SK-N-SH treated with all-trans-retinoic acid at 6 μM for 48 hours (cell line): Measurements from ENCODE around the gene PEX7.

Experiments
- ATAC-seq: fragments of 200-7000 bp; cut with Tn5 transposase; 3 replicates; pipeline ENCODE4 v1.9.1; 2020; ENCODE audit warnings: mild to moderate bottlenecking, moderate library complexity
- ARNTL ChIP-seq: fragments of 450-650 bp; formaldehyde crosslinking; IDR thresholded peaks from 2 replicates; pipeline ENCODE4 v1.5.0; 2020; ENCODE audit warnings: low read depth, mild to moderate bottlenecking, moderate library complexity, borderline replicate concordance
- BACH2 ChIP-seq: fragments of 250-450 bp; sonication (Bioruptor Pico); IDR thresholded peaks from 2 replicates; pipeline ENCODE4 v1.9.0; 2021; ENCODE audit warnings: mild to moderate bottlenecking, borderline replicate concordance
- CSDC2 ChIP-seq: fragments of 250-450 bp; sonication (Bioruptor Pico); IDR thresholded peaks from 2 replicates; pipeline ENCODE4 v1.5.0; 2020; ENCODE audit warnings: mild to moderate bottlenecking, moderate library complexity
- ESRRG ChIP-seq: fragments of 250-450 bp; sonication (Bioruptor Pico); IDR thresholded peaks from 2 replicates; pipeline ENCODE4 v1.6.1; 2021; ENCODE audit warnings: mild to moderate bottlenecking
- GLIS3 ChIP-seq: fragments of 250-450 bp; sonication (Bioruptor Pico); IDR thresholded peaks from 2 replicates; pipeline ENCODE4 v1.5.0; 2020; ENCODE audit warnings: mild to moderate bottlenecking, moderate library complexity
- ISL1 ChIP-seq: fragments of 250-450 bp; sonication (Bioruptor Pico); IDR thresholded peaks from 2 replicates; pipeline ENCODE4 v2.1.2; 2022; ENCODE audit warnings: mild to moderate bottlenecking, moderate library complexity
- OSR1 ChIP-seq: fragments of 250-450 bp; sonication (Bioruptor Pico); IDR thresholded peaks from 2 replicates; pipeline ENCODE4 v1.8.0; 2022; ENCODE audit warnings: moderate library complexity, mild to moderate bottlenecking, inconsistent platforms
- PPARA ChIP-seq: fragments of 250-450 bp; sonication (Bioruptor Pico); IDR thresholded peaks from 2 replicates; pipeline ENCODE4 v1.5.0; 2020; ENCODE audit warnings: mild to moderate bottlenecking, borderline replicate concordance
- RARB ChIP-seq: fragments of 250-450 bp; sonication (Bioruptor Pico); IDR thresholded peaks from 2 replicates; pipeline ENCODE4 v1.8.0; 2021; ENCODE audit warnings: mild to moderate bottlenecking, moderate library complexity
- TCF4 ChIP-seq: fragments of 250-450 bp; sonication (Bioruptor Pico); IDR thresholded peaks from 2 replicates; pipeline ENCODE4 v1.8.0; 2021; ENCODE audit warnings: mild to moderate bottlenecking, moderate library complexity, borderline replicate concordance
- TOX ChIP-seq: fragments of 250-450 bp; sonication (Bioruptor Pico); IDR thresholded peaks from 2 replicates; pipeline ENCODE4 v1.8.0; 2021; ENCODE audit warnings: mild to moderate bottlenecking, moderate library complexity, borderline replicate concordance
- ZC3H10 ChIP-seq: fragments of 250-450 bp; sonication (Bioruptor Pico); IDR thresholded peaks from 2 replicates; pipeline ENCODE4 v1.5.1; 2021; ENCODE audit warnings: mild to moderate bottlenecking, moderate library complexity
- ZFP3 ChIP-seq: fragments of 250-450 bp; sonication (Bioruptor Pico); IDR thresholded peaks from 2 replicates; pipeline ENCODE4 v1.5.0; 2020; ENCODE audit warnings: mild to moderate bottlenecking, moderate library complexity
- ZFP30 ChIP-seq: fragments of 450-650 bp; formaldehyde crosslinking; IDR thresholded peaks from 2 replicates; pipeline ENCODE4 v1.5.0; 2022; ENCODE audit warnings: mild to moderate bottlenecking, moderate library complexity
- ZNF565 ChIP-seq: fragments of 450-650 bp; formaldehyde crosslinking; conservative IDR thresholded peaks from 2 replicates; pipeline ENCODE4 v1.5.0; 2020; ENCODE audit warnings: low read depth, mild to moderate bottlenecking, moderate library complexity
- ZNF70 ChIP-seq: fragments of 450-650 bp; formaldehyde crosslinking; IDR thresholded peaks from 2 replicates; pipeline ENCODE4 v1.5.0; 2020; ENCODE audit warnings: mild to moderate bottlenecking, moderate library complexity
- ZNF8 ChIP-seq: fragments of 450-650 bp; formaldehyde crosslinking; IDR thresholded peaks from 2 replicates; pipeline ENCODE4 v1.5.0; 2020; ENCODE audit warnings: mild to moderate bottlenecking, moderate library complexity
- TF ChIP-seq, protein P1 (sequence below): fragments of 250-450 bp; sonication (Bioruptor Pico); IDR thresholded peaks from 2 replicates; pipeline ENCODE4 v1.8.0; 2020; ENCODE audit warnings: mild to moderate bottlenecking, moderate library complexity, borderline replicate concordance
- TF ChIP-seq, protein P2 (sequence below): fragments of 250-450 bp; sonication (Bioruptor Pico); IDR thresholded peaks from 2 replicates; pipeline ENCODE4 v1.5.1; 2021; ENCODE audit warnings: mild to moderate bottlenecking, moderate library complexity
- TF ChIP-seq, protein P3 (sequence below): fragments of 250-450 bp; sonication (Bioruptor Pico); IDR thresholded peaks from 2 replicates; pipeline ENCODE4 v1.5.1; 2020; ENCODE audit warnings: low read depth, mild to moderate bottlenecking, moderate library complexity
- TF ChIP-seq, protein P4 (sequence below): fragments of 250-450 bp; sonication (Bioruptor Pico); IDR thresholded peaks from 2 replicates; pipeline ENCODE4 v1.5.0; 2020; ENCODE audit warnings: mild to moderate bottlenecking, moderate library complexity

Gene PEX7

DNA sequence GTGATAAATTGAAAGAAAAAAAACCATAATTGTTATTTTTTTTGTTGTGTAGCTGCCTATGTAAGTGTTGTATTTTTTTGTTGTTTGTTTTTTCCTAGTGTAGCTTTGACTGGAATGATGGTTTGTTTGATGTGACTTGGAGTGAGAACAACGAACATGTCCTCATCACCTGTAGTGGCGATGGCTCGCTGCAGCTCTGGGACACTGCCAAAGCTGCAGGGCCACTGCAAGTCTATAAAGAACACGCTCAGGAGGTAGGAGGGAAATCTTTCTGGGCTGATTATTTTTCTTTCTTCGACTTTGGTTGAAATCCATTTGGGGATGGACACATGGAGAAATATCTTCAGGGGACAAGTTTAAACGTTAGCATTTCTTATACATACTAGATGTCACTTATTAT is 3.8 kb downstream of the PEX7 start:
- no peak for ATAC-seq
- TF ChIP-seq ISL1 (CRISPR knock-in tag) = no peak
- TF ChIP-seq ARNTL (CRISPR knock-in tag) = no peak
- no peak for TF ChIP-seq PPARA (CRISPR knock-in tag)
- no peak for TF ChIP-seq ESRRG (CRISPR knock-in tag)
- no peak for TF ChIP-seq RARB (CRISPR knock-in tag)
- no peak for TF ChIP-seq CSDC2
- no peak for TF ChIP-seq ZNF565 (CRISPR knock-in tag)
- TF ChIP-seq, protein P1, sequence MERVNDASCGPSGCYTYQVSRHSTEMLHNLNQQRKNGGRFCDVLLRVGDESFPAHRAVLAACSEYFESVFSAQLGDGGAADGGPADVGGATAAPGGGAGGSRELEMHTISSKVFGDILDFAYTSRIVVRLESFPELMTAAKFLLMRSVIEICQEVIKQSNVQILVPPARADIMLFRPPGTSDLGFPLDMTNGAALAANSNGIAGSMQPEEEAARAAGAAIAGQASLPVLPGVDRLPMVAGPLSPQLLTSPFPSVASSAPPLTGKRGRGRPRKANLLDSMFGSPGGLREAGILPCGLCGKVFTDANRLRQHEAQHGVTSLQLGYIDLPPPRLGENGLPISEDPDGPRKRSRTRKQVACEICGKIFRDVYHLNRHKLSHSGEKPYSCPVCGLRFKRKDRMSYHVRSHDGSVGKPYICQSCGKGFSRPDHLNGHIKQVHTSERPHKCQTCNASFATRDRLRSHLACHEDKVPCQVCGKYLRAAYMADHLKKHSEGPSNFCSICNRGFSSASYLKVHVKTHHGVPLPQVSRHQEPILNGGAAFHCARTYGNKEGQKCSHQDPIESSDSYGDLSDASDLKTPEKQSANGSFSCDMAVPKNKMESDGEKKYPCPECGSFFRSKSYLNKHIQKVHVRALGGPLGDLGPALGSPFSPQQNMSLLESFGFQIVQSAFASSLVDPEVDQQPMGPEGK = no peak
- TF ChIP-seq TOX (CRISPR knock-in tag) = no peak
- no peak for TF ChIP-seq OSR1
- TF ChIP-seq, protein P2, sequence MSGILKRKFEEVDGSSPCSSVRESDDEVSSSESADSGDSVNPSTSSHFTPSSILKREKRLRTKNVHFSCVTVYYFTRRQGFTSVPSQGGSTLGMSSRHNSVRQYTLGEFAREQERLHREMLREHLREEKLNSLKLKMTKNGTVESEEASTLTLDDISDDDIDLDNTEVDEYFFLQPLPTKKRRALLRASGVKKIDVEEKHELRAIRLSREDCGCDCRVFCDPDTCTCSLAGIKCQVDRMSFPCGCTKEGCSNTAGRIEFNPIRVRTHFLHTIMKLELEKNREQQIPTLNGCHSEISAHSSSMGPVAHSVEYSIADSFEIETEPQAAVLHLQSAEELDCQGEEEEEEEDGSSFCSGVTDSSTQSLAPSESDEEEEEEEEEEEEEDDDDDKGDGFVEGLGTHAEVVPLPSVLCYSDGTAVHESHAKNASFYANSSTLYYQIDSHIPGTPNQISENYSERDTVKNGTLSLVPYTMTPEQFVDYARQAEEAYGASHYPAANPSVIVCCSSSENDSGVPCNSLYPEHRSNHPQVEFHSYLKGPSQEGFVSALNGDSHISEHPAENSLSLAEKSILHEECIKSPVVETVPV (CRISPR knock-in tag) = no peak
- TF ChIP-seq ZNF70 (CRISPR knock-in tag) = no peak
- TF ChIP-seq GLIS3 (CRISPR knock-in tag) = no peak
- TF ChIP-seq ZFP30 (CRISPR knock-in tag) = no peak
- TF ChIP-seq ZC3H10 = no peak
- TF ChIP-seq ZFP3 = no peak
- TF ChIP-seq, protein P3, sequence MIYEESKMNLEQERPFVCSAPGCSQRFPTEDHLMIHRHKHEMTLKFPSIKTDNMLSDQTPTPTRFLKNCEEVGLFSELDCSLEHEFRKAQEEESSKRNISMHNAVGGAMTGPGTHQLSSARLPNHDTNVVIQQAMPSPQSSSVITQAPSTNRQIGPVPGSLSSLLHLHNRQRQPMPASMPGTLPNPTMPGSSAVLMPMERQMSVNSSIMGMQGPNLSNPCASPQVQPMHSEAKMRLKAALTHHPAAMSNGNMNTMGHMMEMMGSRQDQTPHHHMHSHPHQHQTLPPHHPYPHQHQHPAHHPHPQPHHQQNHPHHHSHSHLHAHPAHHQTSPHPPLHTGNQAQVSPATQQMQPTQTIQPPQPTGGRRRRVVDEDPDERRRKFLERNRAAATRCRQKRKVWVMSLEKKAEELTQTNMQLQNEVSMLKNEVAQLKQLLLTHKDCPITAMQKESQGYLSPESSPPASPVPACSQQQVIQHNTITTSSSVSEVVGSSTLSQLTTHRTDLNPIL (CRISPR knock-in tag) = no peak
- TF ChIP-seq ZNF8 (CRISPR knock-in tag) = no peak
- TF ChIP-seq, all 23 proteins: peak for 0

DNA sequence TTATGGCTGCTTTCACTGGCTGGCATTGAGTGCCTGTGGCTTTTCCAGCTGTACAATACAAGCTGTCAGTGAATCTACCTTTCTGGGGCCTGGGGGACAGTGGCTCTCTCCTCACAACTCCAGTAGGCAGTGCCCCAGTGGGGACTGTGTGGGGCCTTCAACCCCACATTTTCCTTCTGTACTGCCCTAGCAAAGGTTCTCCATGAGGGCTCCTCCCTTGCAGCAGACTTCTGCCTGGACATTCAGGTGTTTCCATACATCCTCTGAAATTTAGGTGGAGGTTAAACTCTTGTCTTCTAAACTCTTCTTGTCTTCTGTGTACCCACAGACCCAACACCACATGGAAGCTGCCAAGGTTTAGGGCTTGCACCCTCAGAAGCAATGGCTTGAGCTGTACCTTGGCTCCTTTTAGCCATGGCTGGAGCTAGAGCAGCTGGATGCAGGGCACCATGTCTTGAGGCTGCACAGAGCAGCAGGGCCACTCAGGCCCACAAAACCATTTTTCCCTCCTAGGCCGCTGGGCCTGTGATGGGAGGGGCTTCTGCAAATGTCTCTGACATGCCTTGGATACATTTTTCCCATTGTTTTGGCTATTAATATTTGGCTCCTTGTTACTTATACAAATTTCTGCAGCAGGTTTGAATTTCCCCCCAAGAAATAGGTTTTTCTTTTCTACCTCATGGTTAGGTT is 9.6 kb downstream of the PEX7 start:
- TF ChIP-seq, protein P2 (CRISPR knock-in tag) = no peak
- TF ChIP-seq, protein P1 = no peak
- TF ChIP-seq TOX (CRISPR knock-in tag) (no peak), ESRRG (CRISPR knock-in tag) (no peak), GLIS3 (CRISPR knock-in tag) (no peak), ZNF565 (CRISPR knock-in tag) (no peak), TCF4 (no peak), PPARA (CRISPR knock-in tag) (no peak), BACH2 (CRISPR knock-in tag) (no peak), OSR1 (no peak), ZC3H10 (no peak), RARB (CRISPR knock-in tag) (no peak), CSDC2 (no peak), ZNF70 (CRISPR knock-in tag) (no peak), ISL1 (CRISPR knock-in tag) (no peak), ZFP3 (no peak), ZFP30 (CRISPR knock-in tag) (no peak)
- TF ChIP-seq, protein P4, sequence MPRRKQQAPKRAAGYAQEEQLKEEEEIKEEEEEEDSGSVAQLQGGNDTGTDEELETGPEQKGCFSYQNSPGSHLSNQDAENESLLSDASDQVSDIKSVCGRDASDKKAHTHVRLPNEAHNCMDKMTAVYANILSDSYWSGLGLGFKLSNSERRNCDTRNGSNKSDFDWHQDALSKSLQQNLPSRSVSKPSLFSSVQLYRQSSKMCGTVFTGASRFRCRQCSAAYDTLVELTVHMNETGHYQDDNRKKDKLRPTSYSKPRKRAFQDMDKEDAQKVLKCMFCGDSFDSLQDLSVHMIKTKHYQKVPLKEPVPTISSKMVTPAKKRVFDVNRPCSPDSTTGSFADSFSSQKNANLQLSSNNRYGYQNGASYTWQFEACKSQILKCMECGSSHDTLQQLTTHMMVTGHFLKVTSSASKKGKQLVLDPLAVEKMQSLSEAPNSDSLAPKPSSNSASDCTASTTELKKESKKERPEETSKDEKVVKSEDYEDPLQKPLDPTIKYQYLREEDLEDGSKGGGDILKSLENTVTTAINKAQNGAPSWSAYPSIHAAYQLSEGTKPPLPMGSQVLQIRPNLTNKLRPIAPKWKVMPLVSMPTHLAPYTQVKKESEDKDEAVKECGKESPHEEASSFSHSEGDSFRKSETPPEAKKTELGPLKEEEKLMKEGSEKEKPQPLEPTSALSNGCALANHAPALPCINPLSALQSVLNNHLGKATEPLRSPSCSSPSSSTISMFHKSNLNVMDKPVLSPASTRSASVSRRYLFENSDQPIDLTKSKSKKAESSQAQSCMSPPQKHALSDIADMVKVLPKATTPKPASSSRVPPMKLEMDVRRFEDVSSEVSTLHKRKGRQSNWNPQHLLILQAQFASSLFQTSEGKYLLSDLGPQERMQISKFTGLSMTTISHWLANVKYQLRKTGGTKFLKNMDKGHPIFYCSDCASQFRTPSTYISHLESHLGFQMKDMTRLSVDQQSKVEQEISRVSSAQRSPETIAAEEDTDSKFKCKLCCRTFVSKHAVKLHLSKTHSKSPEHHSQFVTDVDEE = no peak
- TF ChIP-seq, protein P3 (CRISPR knock-in tag) = no peak
- ATAC-seq = no peak
